Activated CD4-positive, alpha-beta T cell treated with anti-CD3 and anti-CD28 coated beads, Interleukin-2, amount 50 U/mL, for 24 hours (primary cell): ENCODE results near the gene NRARP.

Experiments used
- DNase-seq, 2 donors: peaks; one replicate each; pipeline ENCODE4 v3.0.0-alpha.2; 2020; ENCODE audit warnings: low read depth in 1 of 2, low spot score in 1 of 2

The NRARP gene

GRCh38 chr9:137277329-137278041, 24.6 kb downstream of the NRARP start, which contains the start of gene TOR4A:
TSS of gene TOR4A (plus strand) at chr9:137277726. CDS start at chr9:137278690, 964 bp downstream.
- no peak for DNase-seq

- no peak for DNase-seq
Observed at GRCh38 chr9:137276473-137277328, 25.4 kb downstream of the NRARP start.

- no peak for DNase-seq
Observed at GRCh38 chr9:137275588-137276472, 26.2 kb downstream of the NRARP start.

GRCh38 chr9:137275203-137275587, 26.9 kb downstream of the NRARP start:
- DNase-seq: no peak

- no peak for DNase-seq
Observed at GRCh38 chr9:137273611-137274320, 28.3 kb downstream of the NRARP start.

GRCh38 chr9:137273095-137273490, 29.0 kb downstream of the NRARP start:
- no peak for DNase-seq

- DNase-seq: no peak
Observed at GRCh38 chr9:137272241-137273094, 29.6 kb downstream of the NRARP start.

GRCh38 chr9:137271696-137272076, 30.4 kb downstream of the NRARP start:
- no peak for DNase-seq

- DNase-seq: no peak
Observed at GRCh38 chr9:137270929-137271695, 31.0 kb downstream of the NRARP start.

- no peak for DNase-seq
Observed at GRCh38 chr9:137269231-137269772, 32.8 kb downstream of the NRARP start.

GRCh38 chr9:137268538-137269201, 33.4 kb downstream of the NRARP start:
- DNase-seq: no peak

- DNase-seq: no peak
Observed at GRCh38 chr9:137267933-137268355, 34.1 kb downstream of the NRARP start.

GRCh38 chr9:137266585-137267453, 35.3 kb downstream of the NRARP start:
- no peak for DNase-seq

GRCh38 chr9:137266162-137266527, 35.9 kb downstream of the NRARP start:
- DNase-seq: no peak

- no peak for DNase-seq
Observed at GRCh38 chr9:137265496-137266161, 36.4 kb downstream of the NRARP start.

- no peak for DNase-seq
Observed at GRCh38 chr9:137264067-137264466, 38.0 kb downstream of the NRARP start.

- DNase-seq: no peak
Observed at GRCh38 chr9:137263506-137263905, 38.6 kb downstream of the NRARP start.
